Measurements from ENCODE around the gene NDUFB2.

DNA sequence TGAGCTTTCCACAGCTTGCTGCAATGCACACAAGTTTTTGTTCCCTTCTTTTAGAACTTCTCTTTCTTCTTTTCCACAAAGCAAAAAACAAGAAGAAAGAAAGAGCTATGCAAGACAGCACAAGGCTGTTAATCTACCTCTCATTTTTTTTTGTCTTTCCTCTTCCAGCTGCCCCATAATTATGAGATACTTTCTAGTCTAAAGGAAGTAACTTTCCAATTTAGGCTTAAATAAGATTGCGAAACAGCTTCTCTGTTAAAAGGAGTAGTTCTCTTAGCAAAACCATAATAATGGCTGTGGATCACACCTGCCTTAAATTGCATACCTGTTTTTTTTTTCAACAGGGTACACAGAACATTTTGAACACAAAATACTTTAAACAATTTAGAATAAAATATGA lies 56.0 kb downstream of the NDUFB2 start:
- TF ChIP-seq, protein P1, sequence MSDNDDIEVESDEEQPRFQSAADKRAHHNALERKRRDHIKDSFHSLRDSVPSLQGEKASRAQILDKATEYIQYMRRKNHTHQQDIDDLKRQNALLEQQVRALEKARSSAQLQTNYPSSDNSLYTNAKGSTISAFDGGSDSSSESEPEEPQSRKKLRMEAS (CRISPR knock-in tag; IDR thresholded peaks at IDR 0.05) = no peak
- TF ChIP-seq, protein P2, sequence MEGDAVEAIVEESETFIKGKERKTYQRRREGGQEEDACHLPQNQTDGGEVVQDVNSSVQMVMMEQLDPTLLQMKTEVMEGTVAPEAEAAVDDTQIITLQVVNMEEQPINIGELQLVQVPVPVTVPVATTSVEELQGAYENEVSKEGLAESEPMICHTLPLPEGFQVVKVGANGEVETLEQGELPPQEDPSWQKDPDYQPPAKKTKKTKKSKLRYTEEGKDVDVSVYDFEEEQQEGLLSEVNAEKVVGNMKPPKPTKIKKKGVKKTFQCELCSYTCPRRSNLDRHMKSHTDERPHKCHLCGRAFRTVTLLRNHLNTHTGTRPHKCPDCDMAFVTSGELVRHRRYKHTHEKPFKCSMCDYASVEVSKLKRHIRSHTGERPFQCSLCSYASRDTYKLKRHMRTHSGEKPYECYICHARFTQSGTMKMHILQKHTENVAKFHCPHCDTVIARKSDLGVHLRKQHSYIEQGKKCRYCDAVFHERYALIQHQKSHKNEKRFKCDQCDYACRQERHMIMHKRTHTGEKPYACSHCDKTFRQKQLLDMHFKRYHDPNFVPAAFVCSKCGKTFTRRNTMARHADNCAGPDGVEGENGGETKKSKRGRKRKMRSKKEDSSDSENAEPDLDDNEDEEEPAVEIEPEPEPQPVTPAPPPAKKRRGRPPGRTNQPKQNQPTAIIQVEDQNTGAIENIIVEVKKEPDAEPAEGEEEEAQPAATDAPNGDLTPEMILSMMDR (IDR thresholded peaks at IDR 0.05 in 2 of 3, conservative IDR thresholded peaks at IDR 0.05 in 1 of 3; ENCODE audit: insufficient read depth in 2 of 3, low read depth in 1 of 3, low read length in 3 of 3) = no peak
- TF ChIP-seq BCL6 (CRISPR knock-in tag; IDR thresholded peaks at IDR 0.05) (no peak), SRSF9 (IDR thresholded peaks at IDR 0.05; ENCODE audit: borderline replicate concordance, low read depth, low read length) (no peak), PCBP2 (IDR thresholded peaks at IDR 0.05; ENCODE audit: low read depth, low read length, poor library complexity, severe bottlenecking) (no peak), ZBTB7A (IDR thresholded peaks at IDR 0.05; ENCODE audit: borderline replicate concordance, control insufficient read depth, low read depth, low read length) (no peak), POLR2A (conservative IDR thresholded peaks at IDR 0.05) (no peak)

All from K562 (cell line).